Cardiac fibroblast (primary cell): ENCODE results near the gene OVOL1.

Source experiments
- DNase-seq, 2 donors: peaks; one replicate each; pipeline versions ENCODE4 v3.0.0 to v3.0.0-alpha.2; 2010; ENCODE audit warnings: low read depth in 2 of 2
- H3K4me3 ChIP-seq, 2 donors: replicated peaks in 1 of 2; 1 replicate in 1 of 2; 2 replicates in 1 of 2; pipeline ENCODE4 v1.5.1; 2011; ENCODE audit warnings: low read depth in 2 of 2, low read length in 2 of 2, mild to moderate bottlenecking in 2 of 2, moderate library complexity in 1 of 2
- TF ChIP-seq, protein P1 (sequence below): IDR thresholded peaks from one replicate; pipeline ENCODE4 v1.5.1; 2011; ENCODE audit warnings: low read depth, mild to moderate bottlenecking, low read length, inconsistent platforms

Gene OVOL1

DNA sequence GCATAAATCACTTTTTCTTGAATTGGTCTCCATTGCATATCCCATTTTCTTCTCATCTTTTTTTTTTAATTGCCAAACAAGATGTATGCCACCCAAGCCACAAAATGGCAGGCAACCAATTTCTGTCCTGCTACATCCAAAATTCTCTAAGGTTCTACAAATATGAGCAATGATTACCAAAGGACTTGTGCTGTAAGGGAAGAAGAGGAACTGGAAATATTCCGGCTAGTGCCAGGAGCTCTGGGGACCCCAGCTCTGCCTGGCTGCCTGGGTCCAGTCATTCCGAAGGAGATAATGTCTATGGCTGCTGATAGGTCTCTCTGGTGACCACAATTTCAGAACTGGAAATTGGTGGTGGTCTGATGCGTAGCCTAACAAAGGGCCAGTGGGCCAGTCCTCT is 29.8 kb downstream of the OVOL1 start:
- no peak overlapping the region for H3K4me3 ChIP-seq
- no peak for DNase-seq
- TF ChIP-seq, protein P1, sequence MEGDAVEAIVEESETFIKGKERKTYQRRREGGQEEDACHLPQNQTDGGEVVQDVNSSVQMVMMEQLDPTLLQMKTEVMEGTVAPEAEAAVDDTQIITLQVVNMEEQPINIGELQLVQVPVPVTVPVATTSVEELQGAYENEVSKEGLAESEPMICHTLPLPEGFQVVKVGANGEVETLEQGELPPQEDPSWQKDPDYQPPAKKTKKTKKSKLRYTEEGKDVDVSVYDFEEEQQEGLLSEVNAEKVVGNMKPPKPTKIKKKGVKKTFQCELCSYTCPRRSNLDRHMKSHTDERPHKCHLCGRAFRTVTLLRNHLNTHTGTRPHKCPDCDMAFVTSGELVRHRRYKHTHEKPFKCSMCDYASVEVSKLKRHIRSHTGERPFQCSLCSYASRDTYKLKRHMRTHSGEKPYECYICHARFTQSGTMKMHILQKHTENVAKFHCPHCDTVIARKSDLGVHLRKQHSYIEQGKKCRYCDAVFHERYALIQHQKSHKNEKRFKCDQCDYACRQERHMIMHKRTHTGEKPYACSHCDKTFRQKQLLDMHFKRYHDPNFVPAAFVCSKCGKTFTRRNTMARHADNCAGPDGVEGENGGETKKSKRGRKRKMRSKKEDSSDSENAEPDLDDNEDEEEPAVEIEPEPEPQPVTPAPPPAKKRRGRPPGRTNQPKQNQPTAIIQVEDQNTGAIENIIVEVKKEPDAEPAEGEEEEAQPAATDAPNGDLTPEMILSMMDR, result no peak

DNA sequence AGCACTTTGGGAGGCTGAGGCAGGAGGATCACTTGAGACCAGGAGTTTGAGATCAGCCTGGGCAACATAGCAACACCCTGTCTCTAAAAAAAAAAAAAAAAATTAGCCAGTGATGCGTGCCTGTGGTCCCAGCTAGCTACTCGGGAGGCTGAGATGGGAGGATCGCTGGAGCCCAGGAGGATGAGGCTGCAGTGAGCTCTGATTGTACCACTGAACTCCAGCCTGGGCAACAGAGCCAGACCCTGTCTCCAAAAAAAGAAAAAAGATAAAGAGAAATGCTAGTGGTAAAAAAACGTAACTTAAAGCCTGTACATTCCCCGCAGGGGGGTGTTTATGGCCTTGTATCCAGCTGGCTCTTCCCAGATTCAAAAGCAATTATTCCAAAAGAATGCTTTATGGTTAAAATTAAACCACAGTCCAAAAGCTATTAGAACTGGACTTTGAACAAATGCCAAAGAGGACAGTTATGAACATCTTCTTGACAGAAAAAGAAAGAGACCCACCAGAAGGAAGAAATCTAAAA is 30.5 kb downstream of the OVOL1 start:
- DNase-seq, result peak in 1 of 2 donors; percentile 16
- peak overlapping the region; percentile 51 to 68 for H3K4me3 ChIP-seq
- TF ChIP-seq, protein P1, result no peak

DNA sequence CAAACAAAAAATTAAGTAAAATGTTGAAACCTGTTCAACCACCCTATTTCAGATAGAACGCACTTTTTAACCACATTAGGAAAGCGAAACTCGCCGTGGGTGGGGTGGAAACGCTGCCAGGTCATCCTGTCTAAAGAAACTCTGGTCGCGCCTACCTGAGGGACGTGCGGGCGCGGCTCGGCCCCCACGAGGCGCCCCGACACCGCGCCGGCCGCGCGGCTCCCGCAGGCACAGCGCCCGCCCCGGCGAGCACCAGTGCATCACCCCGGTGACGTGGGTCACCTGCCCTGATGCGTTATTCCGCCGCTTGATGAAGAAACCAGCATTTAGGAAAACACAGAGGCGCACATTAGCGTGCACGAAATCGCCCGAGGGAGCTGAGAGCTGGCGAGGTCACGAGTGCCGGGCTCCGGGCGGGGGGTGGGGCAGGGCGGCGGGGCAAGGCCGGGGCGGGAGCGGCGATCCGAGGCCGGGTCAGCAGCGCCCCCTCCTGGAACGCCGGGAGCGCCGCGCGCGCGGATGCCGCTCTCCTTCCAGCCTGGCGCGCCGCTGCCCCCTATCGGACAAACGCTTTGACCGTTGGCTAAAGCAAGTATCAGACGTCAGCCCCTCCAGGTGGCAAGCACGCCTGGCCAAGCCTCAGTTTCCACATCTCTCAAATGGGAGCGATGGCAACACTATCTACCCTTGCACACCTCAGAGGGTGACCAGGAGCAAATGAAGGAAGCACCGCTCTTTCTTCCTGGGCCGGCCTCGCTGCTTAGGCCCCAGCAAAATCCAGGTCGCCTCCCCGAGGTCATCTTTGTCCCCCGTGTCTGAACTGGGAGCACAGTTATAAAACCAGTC is 31.2 kb downstream of the OVOL1 start:
- peak; percentile 88 to 92 for DNase-seq
- TF ChIP-seq, protein P1, result peak; percentile 89
- H3K4me3 ChIP-seq, result peak overlapping the region; percentile 51 to 68

DNA sequence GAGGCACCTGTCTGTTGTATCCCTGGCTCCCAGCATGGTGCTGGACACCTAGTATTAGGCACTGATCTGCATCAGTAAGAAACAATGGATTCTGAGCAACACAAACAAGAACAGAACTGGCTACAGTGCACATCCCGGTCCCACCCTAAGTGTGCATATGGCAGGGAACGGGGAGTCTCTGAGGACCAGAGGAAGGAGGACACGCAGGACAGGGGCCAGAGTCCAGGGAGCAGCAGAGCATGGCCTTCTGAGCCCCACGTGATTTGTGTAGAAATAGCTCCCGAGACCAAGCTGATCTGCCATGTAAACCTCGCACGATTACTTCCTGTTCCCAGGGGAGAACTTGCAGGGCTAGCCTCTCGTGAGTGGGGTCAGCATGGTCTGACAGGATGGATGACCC is 34.2 kb downstream of the OVOL1 start:
- TF ChIP-seq, protein P1, result no peak
- DNase-seq, result no peak
- H3K4me3 ChIP-seq, result no peak overlapping the region

DNA sequence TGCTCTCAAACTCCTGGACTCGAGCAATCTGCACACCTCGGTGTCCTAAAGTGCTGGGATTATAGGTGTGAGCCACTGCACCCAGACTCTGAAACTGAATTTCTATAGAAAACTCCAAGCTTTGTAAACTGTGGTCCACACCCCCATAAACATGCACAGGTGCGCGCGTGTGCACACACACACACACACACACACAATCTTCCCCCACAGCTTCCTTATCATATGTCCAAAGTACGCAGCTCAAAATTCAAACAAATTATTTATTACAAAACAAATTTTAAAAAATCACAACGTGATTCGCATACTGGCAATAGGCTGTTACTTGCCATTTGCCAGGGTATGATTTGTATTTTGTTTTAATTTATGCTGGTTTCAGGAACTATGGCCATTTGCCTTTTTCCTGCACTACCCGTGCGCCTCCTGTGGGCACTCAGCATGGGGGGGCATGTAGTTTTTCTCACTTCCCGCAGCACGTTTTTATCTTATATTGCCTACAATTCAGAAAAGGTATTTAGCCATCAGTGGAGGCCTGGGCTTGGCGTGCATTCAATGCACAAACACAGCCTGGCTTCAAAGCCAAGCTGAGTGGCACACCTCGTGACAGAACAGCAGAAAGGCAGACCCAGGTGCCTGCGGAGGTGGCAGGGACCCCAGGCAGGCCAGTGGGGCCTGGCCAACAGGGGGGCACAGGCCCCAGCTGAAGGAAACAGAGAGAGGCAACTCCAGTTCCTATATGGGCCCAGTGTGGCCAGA is 36.1 kb downstream of the OVOL1 start:
- DNase-seq, result no peak
- TF ChIP-seq, protein P1, result no peak
- H3K4me3 ChIP-seq, result no peak overlapping the region

DNA sequence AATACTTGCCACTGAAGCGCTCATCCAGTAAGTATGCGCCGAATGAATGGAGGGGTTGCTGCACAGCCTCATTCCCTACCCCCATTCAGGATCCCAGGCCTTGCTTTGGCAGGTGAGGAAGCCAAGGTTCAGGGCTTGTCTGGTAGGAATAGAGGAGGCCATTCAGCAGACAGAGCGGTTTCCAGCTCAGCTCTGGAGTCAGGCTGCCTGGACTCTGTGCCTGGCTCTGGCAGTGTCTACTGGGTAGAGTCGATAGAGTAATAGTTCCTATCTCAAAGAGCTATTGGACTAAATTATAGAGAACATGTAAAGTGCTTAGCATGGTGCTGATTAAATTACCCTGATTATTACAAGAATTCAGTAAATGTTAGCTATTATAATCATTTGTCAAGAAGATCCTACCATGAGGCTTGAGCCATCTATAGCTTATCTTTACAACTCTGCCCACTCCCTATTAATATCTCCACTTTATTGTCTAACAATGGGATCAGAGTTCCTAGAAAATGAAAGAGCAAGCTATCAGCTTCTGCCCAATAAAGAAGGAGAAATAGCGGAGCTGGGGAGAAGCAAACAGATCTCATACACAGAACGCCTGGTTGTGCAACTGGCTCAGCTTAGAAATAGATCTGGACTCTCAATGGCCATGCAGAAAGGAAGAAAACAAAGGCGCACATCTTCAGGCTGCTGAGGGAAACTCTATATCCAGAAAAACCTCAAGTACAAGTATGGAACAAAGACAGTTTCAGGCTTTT is 40.3 kb downstream of the OVOL1 start:
- no peak overlapping the region for H3K4me3 ChIP-seq
- TF ChIP-seq, protein P1, result no peak
- DNase-seq, result no peak
